Astrocyte of the cerebellum (primary cell): ENCODE results near the gene RNF186.

Experiments used
- DNase-seq: peaks from one replicate; pipeline ENCODE4 v3.0.0-alpha.2; 2011; ENCODE audit warnings: low read depth
- H3K4me3 ChIP-seq: 2 replicates; pipeline ENCODE4 v1.5.1; 2011; ENCODE audit warnings: mild to moderate bottlenecking, low read depth, low read length, moderate library complexity
- in situ Hi-C: cut with HindIII; loops from 2 replicates; pipeline ENCODE4 v1.10.0; 2017; ENCODE audit warnings: low sequenced_read_pairs
- TF ChIP-seq, protein P1 (sequence below): IDR thresholded peaks from 2 replicates; pipeline ENCODE4 v1.5.1; 2012; ENCODE audit warnings: low read length, low read depth, moderate library complexity, mild to moderate bottlenecking; ENCODE audit errors: missing control alignments

Gene RNF186

DNA sequence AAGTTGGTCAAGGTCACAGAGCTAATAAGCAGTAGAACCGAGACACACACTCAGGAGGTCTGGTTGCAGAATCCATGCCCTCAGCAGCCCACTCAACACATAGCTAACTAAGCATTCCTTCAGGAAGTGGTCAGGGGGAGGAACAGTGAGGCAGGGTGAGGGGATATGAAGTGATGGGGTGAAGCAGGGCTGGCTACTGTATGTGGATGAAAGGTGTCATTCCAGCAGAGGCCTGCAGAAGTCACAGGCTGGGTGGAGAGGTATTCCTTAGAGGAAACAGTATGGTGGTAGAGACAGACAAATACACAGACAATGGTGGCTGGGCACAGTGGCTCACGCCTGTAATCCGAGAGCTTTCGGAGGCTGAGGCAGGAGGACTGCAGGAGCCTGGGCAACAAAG is 29.4 kb downstream of the RNF186 start:
- no peak for DNase-seq
- no peak overlapping the region for H3K4me3 ChIP-seq
- TF ChIP-seq, protein P1, sequence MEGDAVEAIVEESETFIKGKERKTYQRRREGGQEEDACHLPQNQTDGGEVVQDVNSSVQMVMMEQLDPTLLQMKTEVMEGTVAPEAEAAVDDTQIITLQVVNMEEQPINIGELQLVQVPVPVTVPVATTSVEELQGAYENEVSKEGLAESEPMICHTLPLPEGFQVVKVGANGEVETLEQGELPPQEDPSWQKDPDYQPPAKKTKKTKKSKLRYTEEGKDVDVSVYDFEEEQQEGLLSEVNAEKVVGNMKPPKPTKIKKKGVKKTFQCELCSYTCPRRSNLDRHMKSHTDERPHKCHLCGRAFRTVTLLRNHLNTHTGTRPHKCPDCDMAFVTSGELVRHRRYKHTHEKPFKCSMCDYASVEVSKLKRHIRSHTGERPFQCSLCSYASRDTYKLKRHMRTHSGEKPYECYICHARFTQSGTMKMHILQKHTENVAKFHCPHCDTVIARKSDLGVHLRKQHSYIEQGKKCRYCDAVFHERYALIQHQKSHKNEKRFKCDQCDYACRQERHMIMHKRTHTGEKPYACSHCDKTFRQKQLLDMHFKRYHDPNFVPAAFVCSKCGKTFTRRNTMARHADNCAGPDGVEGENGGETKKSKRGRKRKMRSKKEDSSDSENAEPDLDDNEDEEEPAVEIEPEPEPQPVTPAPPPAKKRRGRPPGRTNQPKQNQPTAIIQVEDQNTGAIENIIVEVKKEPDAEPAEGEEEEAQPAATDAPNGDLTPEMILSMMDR, result no peak
- in situ Hi-C loops, result no loop called here

DNA sequence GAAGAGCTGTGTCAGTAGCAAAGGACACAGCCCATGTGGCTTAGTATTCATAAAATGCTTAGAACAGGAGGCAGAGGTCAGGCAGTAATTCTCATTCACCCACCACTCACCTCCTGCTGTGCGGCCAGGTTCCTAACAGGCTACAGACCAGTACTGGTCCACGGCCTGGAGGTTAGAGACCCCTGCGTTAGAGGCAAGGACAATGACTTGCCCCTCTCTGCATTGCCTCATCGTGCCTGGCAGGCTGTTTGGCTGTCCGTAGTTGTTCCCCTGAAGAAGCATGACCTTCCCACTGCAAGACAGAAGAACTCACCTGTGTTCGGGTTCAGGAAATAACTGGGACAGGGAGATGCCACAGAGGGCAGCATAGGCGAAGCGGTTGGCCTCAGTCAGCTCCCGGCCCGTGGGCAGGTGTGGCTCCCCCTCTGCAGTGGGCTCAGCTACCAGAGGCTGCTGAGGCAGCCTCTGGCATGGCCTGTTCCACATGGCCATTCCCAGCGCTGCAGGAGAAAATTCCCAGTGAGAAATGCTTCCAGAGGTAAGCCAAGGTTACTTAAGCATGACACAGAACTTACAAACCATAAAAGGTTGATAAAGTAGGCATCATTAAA is 34.7 kb downstream of the RNF186 start:
- in situ Hi-C loops, result no loop called here
- TF ChIP-seq, protein P1, result no peak
- DNase-seq, result no peak
- no peak overlapping the region for H3K4me3 ChIP-seq

DNA sequence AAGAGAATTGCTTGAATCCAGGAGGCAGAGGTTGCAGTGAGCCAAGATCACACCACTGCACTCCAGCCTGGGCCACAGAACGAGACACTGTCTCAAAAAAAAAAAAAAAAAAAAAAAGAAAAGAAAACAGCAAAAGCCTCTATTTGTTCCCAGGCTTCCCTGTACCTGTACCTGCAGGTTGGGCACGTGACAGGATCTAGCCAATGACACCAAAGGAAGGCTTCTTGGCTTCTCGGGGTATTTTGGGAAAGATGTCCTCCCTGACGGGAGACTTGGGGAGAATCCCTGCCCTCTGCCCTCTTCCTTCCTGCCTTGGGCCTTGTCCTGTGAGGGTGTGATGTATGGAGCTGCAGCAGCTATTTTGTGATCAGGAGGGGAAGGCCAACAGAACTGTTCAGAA is 38.1 kb downstream of the RNF186 start:
- no peak for DNase-seq
- in situ Hi-C loops, result no loop called here
- H3K4me3 ChIP-seq, result no peak overlapping the region
- TF ChIP-seq, protein P1, result no peak

DNA sequence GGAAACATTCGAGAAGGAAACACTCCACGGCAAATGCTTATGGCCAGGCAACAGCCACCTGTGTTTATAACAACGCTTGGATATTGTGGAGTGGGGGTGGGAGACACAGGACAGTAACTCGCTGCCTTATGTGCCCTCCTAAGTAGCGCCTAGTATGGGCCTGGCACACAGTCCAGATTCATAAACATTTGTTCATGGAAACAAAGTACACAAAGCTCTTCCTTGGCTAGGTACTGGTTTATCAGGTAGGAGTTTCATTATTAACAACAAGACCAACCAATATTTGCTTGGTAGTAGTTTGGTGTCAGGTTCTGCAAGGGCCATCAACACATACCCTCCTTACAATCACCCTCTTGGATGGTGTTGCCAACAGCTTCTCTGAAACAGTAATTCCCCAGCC is 38.8 kb downstream of the RNF186 start:
- in situ Hi-C loops, result no loop called here
- no peak for DNase-seq
- TF ChIP-seq, protein P1, result no peak
- H3K4me3 ChIP-seq, result no peak overlapping the region

DNA sequence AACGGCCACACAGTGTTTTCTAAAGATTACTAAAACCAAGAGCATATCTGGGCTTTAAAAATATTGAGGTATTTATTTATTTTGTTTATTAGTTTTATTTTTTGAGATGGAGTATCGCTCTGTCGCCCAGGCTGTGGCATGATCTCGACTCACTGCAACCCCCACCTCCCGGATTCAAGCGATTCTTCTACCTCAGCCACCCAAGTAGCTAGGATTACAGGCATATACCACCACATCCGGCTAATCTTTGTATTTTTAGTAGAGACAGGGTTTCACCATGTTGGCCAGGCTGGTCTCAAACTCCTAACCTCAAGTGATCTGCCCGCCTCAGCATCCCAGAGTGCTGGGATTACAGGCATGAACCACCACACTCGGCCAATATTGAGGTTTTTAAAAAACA is 39.3 kb downstream of the RNF186 start:
- TF ChIP-seq, protein P1, result no peak
- in situ Hi-C loops, result no loop called here
- no peak for DNase-seq
- H3K4me3 ChIP-seq, result no peak overlapping the region

DNA sequence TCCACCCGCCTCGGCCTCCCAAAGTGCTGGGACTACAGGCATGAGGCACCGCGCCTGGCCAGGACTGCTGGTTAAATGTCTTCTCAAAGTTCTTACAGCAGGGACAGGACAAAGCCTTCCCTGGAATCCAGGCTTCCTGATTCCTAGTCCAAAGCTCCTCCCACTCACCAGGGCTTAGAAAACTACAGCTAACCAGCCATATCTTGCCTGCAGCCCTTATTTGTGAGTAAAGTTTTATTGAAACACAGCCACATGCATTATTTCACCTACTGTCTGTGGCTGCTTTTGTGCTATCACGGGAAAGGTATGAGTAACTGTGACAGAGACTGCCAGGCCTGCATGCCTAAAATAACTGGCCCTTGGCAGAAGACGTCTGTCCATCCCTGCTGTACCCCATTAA is 39.8 kb downstream of the RNF186 start:
- in situ Hi-C loops, result no loop called here
- TF ChIP-seq, protein P1, result no peak
- no peak overlapping the region for H3K4me3 ChIP-seq
- DNase-seq, result no peak

DNA sequence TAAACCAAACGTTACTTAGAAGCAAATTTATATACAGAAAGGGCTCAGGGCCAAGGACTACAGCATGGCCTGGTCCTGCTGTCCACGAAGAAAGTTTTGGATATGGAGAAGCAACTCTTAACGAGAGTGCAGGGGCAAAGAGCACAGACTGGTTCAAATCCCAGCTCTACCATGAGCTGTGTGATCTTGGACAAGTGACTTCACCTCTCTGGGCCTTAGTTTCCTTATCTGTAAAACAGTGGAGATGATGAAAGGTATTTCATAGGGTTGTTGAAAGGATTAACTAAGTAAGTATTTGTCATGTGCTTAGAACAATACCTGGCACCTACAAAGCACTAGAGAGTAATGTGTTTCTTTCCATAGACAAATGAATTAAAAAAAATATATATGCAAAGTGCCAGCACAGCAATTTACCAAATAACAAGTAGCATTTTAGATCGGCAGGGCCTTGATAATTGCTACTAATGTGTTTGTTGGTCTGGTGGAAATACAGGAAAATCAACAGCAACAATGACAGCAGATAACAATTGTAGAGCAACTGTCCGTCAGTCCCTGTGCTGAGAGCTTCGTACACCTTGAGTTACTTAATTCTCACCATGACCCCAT is 40.8 kb downstream of the RNF186 start:
- in situ Hi-C loops, result no loop called here
- no peak for DNase-seq
- TF ChIP-seq, protein P1, result no peak
- H3K4me3 ChIP-seq, result no peak overlapping the region
